ENCODE measurements around the gene FEZ2. TPM values are rescaled to one million over a fixed set of nuclear protein-coding genes. Genes with fewer than 3 reads are reported as not detected.

Gene FEZ2
- total and polyA plus RNA-seq, 10 of the 15 experiments (the other 5 are each of a cell fraction or from before 2014, with no cell fraction given), result 3.0 to 15.4 (median 6.6) TPM

- SMC1A ChIA-PET (ENCODE audit: uncharacterized antibody, unreplicated experiment), result interaction anchor here (1.2 to 1.7 kb wide), 2 partner anchors 9 to 10 kb away, joined by 3 to 6 read pairs; no protein-coding TSS in a partner anchor
- Histone ChIP-seq H4K20me1 (ENCODE audit: control insufficient read depth, insufficient read depth) (no peaks in the 10 kb centered on the region), H3K4me2 (ENCODE audit: control insufficient read depth, insufficient read depth) (no peak overlapping the region), H3K27ac (ENCODE audit: control insufficient read depth, insufficient read depth) (no peak overlapping the region), H3K27me3 (replicated peaks in 1 of 2; ENCODE audit: control insufficient read depth in 2 of 2, insufficient read depth in 2 of 2, low read length in 1 of 2) (no peaks in the 10 kb centered on the region), H3K79me2 (ENCODE audit: control insufficient read depth, insufficient read depth, low read length) (no peaks in the 10 kb centered on the region), H3K9ac (ENCODE audit: control insufficient read depth, insufficient read depth, low read length) (no peak overlapping the region), H3K4me3 (no peak overlapping the region), H3K9me3 (replicated peaks; ENCODE audit: control insufficient read depth, insufficient read depth, low read length) (no peaks in the 10 kb centered on the region), H3K36me3 (ENCODE audit: control insufficient read depth in 2 of 2, insufficient read depth in 2 of 2, low read length in 1 of 2) (peaks cover 0 to 12% of the 10 kb centered on the region in 2 experiments), H2AFZ (ENCODE audit: control insufficient read depth, low read depth, low read length) (no peak overlapping the region), H3K4me1 (ENCODE audit: control insufficient read depth, insufficient read depth, low read length) (no peaks in the 10 kb centered on the region)
- no peak for TF ChIP-seq KLF5 (IDR thresholded peaks at IDR 0.05; ENCODE audit: partially characterized antibody)
- TF ChIP-seq, protein P1, sequence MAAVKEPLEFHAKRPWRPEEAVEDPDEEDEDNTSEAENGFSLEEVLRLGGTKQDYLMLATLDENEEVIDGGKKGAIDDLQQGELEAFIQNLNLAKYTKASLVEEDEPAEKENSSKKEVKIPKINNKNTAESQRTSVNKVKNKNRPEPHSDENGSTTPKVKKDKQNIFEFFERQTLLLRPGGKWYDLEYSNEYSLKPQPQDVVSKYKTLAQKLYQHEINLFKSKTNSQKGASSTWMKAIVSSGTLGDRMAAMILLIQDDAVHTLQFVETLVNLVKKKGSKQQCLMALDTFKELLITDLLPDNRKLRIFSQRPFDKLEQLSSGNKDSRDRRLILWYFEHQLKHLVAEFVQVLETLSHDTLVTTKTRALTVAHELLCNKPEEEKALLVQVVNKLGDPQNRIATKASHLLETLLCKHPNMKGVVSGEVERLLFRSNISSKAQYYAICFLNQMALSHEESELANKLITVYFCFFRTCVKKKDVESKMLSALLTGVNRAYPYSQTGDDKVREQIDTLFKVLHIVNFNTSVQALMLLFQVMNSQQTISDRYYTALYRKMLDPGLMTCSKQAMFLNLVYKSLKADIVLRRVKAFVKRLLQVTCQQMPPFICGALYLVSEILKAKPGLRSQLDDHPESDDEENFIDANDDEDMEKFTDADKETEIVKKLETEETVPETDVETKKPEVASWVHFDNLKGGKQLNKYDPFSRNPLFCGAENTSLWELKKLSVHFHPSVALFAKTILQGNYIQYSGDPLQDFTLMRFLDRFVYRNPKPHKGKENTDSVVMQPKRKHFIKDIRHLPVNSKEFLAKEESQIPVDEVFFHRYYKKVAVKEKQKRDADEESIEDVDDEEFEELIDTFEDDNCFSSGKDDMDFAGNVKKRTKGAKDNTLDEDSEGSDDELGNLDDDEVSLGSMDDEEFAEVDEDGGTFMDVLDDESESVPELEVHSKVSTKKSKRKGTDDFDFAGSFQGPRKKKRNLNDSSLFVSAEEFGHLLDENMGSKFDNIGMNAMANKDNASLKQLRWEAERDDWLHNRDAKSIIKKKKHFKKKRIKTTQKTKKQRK (IDR thresholded peaks at IDR 0.05; ENCODE audit: low read depth, low read length), result no peak
- TF ChIP-seq HDGF (IDR thresholded peaks at IDR 0.05), result no peak
- TF ChIP-seq GABPA (IDR thresholded peaks at IDR 0.05; ENCODE audit: low read depth), result no peak
- no peak for TF ChIP-seq ZNF384 (IDR thresholded peaks at IDR 0.05; ENCODE audit: borderline replicate concordance, low read depth, low read length)
- TF ChIP-seq SIX5 (IDR thresholded peaks at IDR 0.05; ENCODE audit: low read depth, low read length, severe bottlenecking), result no peak
- TF ChIP-seq SMAD5 (IDR thresholded peaks at IDR 0.05; ENCODE audit: low read depth), result no peak
- BruUV-seq (replicated peaks), result no TSS peak
- DNase-seq (ENCODE audit: low read depth, low spot score), result no peak
- in situ Hi-C loops (cut with MboI) (no loop called here), intact Hi-C loops (cut with micrococcal nuclease; ENCODE audit: unreplicated experiment) (no loop called here)
- POLR2A ChIA-PET, result interaction anchor here (0.6 kb wide), 1 partner anchor 131 kb away, joined by 3 read pairs; no protein-coding TSS in a partner anchor
- RAD21 ChIA-PET (ENCODE audit: unreplicated experiment), result no interaction called here
- no peak for FAIRE-seq
- WGBS (ENCODE audit: insufficient coverage, insufficient replicate concordance, low lambda C conversion rate, missing lambda C conversion rate), result 100% methylated on average over 5 of the region's 5 CpGs
- no peak for ATAC-seq
- CTCF ChIA-PET, result interaction anchor here (0.6 to 1.5 kb wide), 2 partner anchors 13 to 44 kb away, joined by 4 read pairs; no protein-coding TSS in a partner anchor
These were observed 48.0 kb downstream of the FEZ2 start for GRCh38 chr2:36550006-36550405.

Data from GM12878 (cell line).